ENCODE results near the gene CBFA2T3.

GRCh38 chr16:88828711-88829110, 148.3 kb downstream of the CBFA2T3 start:
- TF ChIP-seq POLR2A (IDR thresholded peaks at IDR 0.05; ENCODE audit: low read length) (no peak), GATA1 (IDR thresholded peaks at IDR 0.05; ENCODE audit: low read depth, low read length) (no peak)

All from erythroblast (primary cell).